HCT116 (cell line): ENCODE measurements around the gene ACBD5. TPM values are rescaled to one million over a fixed set of nuclear protein-coding genes. Genes with fewer than 3 reads are reported as not detected.

Experiments used
- ATAC-seq: fragments of 200-7000 bp; cut with Tn5 transposase; 2 replicates; pipeline ENCODE4 v1.9.1; 2020; ENCODE audit warnings: mild to moderate bottlenecking, moderate library complexity
- BruUV-seq: library from RNA; stranded (reverse); fragments of 400-500 nt; replicated peaks from 2 replicates; lab custom pipeline; 2021; lab: Mats Ljungman, UMichigan
- CTCF ChIA-PET: fragments of 300-600 bp; sonication (Branson Sonifier 250); formaldehyde crosslinking; loops from one replicate; lab custom pipeline; 2021; ENCODE audit warnings: antibody characterized with exemption; lab: Charles Lee
- POLR2A ChIA-PET: fragments of 300-600, 350-600 bp; sonication (Branson Sonifier 250); formaldehyde crosslinking; loops from one replicate; lab custom pipeline; 2021; ENCODE audit warnings: antibody characterized with exemption; lab: Charles Lee
- RAD21 ChIA-PET, 2 experiments: fragments of 300-600 bp; sonication (Branson Sonifier 250); formaldehyde crosslinking; loops; one replicate each; lab custom pipeline; 2023; ENCODE audit warnings: low total read pairs in 2 of 2; ENCODE audit not compliant: uncharacterized antibody in 2 of 2, unreplicated experiment in 2 of 2, low non-redundant PET in 1 of 2; lab: Charles Lee
- DNase-seq: peaks from one replicate; pipeline ENCODE4 v3.0.0-alpha.2; 2010; ENCODE audit warnings: low read depth, low spot score
- H2AFZ ChIP-seq: fragments of 200-600 bp; shearing (Covaris generic), sonication (generic); 2 replicates; pipeline ENCODE4 v1.6.1; 2017; ENCODE audit warnings: low read depth, mixed run types, mixed read lengths, antibody characterized with exemption, low read length; ENCODE audit not compliant: poor library complexity, severe bottlenecking
- H3K27ac ChIP-seq: 2 replicates; pipeline ENCODE4 v1.5.1; 2012; ENCODE audit warnings: low read depth, low read length
- H3K27me3 ChIP-seq: fragments of 200-600 bp; sonication (generic); 2 replicates; pipeline ENCODE4 v1.6.1; 2016; ENCODE audit warnings: mixed run types, low read length, mixed read lengths; ENCODE audit not compliant: insufficient read depth
- H3K36me3 ChIP-seq, 2 experiments: fragments of 200-500 bp in 1 of 2; fragments of 200-600 bp in 1 of 2; sonication (Bioruptor generic) in 1 of 2; sonication (generic) in 1 of 2; 2 replicates each; pipeline versions ENCODE4 v1.5.1 to v1.6.1; 2014 to 2016; ENCODE audit warnings: low read length in 2 of 2, inconsistent platforms in 1 of 2, mixed read lengths in 1 of 2, mixed run types in 1 of 2; ENCODE audit not compliant: insufficient read depth in 2 of 2, control insufficient read depth in 1 of 2
- H3K4me1 ChIP-seq, 2 experiments: fragments of 200-600 bp in 1 of 2; sonication (generic) in 1 of 2; 2 replicates each; pipeline versions ENCODE4 v1.5.1 to v1.6.1; 2012 to 2017; ENCODE audit warnings: low read length in 2 of 2, inconsistent platforms in 1 of 2, mild to moderate bottlenecking in 1 of 2, mixed read lengths in 1 of 2, mixed run types in 1 of 2, moderate library complexity in 1 of 2; ENCODE audit not compliant: insufficient read depth in 2 of 2, control insufficient read depth in 1 of 2
- H3K4me2 ChIP-seq: fragments of 200-600 bp; sonication (generic); 2 replicates; pipeline ENCODE4 v1.6.1; 2017; ENCODE audit warnings: mixed run types, low read length, mixed read lengths
- H3K4me3 ChIP-seq, 2 experiments: fragments of 200-600 bp in 1 of 2; sonication (generic) in 1 of 2; replicated peaks in 1 of 2; 2 replicates each; pipeline ENCODE4 v1.5.1; 2011 to 2016; ENCODE audit warnings: low read length in 2 of 2, control low read depth in 1 of 2, low read depth in 1 of 2, mild to moderate bottlenecking in 1 of 2, mixed read lengths in 1 of 2, mixed run types in 1 of 2
- H3K79me2 ChIP-seq: fragments of 200-600 bp; sonication (generic); 2 replicates; pipeline ENCODE4 v1.6.1; 2017; ENCODE audit warnings: mild to moderate bottlenecking, mixed run types, low read length, moderate library complexity, mixed read lengths; ENCODE audit not compliant: insufficient read depth
- H3K9ac ChIP-seq: fragments of 200-600 bp; sonication (generic); 2 replicates; pipeline ENCODE4 v1.6.1; 2016; ENCODE audit warnings: low read length, mixed read lengths
- H3K9me2 ChIP-seq: fragments of 200-600 bp; sonication (generic), shearing (Covaris generic); 2 replicates; pipeline ENCODE4 v1.6.1; 2017; ENCODE audit warnings: mixed run types, mild to moderate bottlenecking, moderate library complexity; ENCODE audit not compliant: insufficient read depth
- H3K9me3 ChIP-seq, 2 experiments: fragments of 200-500 bp in 1 of 2; fragments of 200-600 bp in 1 of 2; sonication (Bioruptor generic) in 1 of 2; sonication (generic) in 1 of 2; 2 replicates each; pipeline ENCODE4 v1.6.1; 2014 to 2017; ENCODE audit warnings: low read length in 2 of 2, mixed read lengths in 2 of 2, inconsistent platforms in 1 of 2, low read depth in 1 of 2, mild to moderate bottlenecking in 1 of 2, mixed run types in 1 of 2, moderate library complexity in 1 of 2; ENCODE audit not compliant: control insufficient read depth in 1 of 2, insufficient read depth in 1 of 2
- H4K20me1 ChIP-seq: fragments of 200-600 bp; sonication (generic), shearing (Covaris generic); 2 replicates; pipeline ENCODE4 v1.6.1; 2017; ENCODE audit warnings: mixed run types, mild to moderate bottlenecking, moderate library complexity; ENCODE audit not compliant: insufficient read depth
- CBX3 ChIP-seq: IDR thresholded peaks from 2 replicates; pipeline ENCODE4 v1.6.1; 2012; ENCODE audit warnings: low read depth
- CEBPB ChIP-seq: IDR thresholded peaks from 2 replicates; pipeline ENCODE4 v1.6.1; 2012; ENCODE audit warnings: low read depth
- CTCF ChIP-seq, 3 experiments: fragments of 200-600 bp in 1 of 3; sonication (generic) in 1 of 3; IDR thresholded peaks in 2 of 3; conservative IDR thresholded peaks in 1 of 3; 2 replicates each; pipeline ENCODE4 v1.5.1; 2012 to 2017; ENCODE audit warnings: low read depth in 2 of 3, low read length in 2 of 3, antibody characterized with exemption in 1 of 3, borderline replicate concordance in 1 of 3, control low read depth in 1 of 3, mild to moderate bottlenecking in 1 of 3, mixed read lengths in 1 of 3, mixed run types in 1 of 3, moderate library complexity in 1 of 3; ENCODE audit not compliant: insufficient read depth in 1 of 3
- EGR1 ChIP-seq: IDR thresholded peaks from 2 replicates; pipeline ENCODE4 v1.6.1; 2012; ENCODE audit warnings: low read depth
- ELF1 ChIP-seq: IDR thresholded peaks from 2 replicates; pipeline ENCODE4 v1.6.1; 2012; ENCODE audit warnings: low read depth, borderline replicate concordance
- EZH2phosphoT487 ChIP-seq: fragments of 200-600 bp; IDR thresholded peaks from 2 replicates; pipeline ENCODE4 v1.6.1; 2018; ENCODE audit warnings: antibody characterized with exemption, borderline replicate concordance
- FOSL1 ChIP-seq: IDR thresholded peaks from 2 replicates; pipeline ENCODE4 v1.6.1; 2012; ENCODE audit warnings: low read depth
- JUND ChIP-seq: IDR thresholded peaks from 2 replicates; pipeline ENCODE4 v1.6.1; 2012
- MAX ChIP-seq: IDR thresholded peaks from 2 replicates; pipeline ENCODE4 v1.6.1; 2012
- POLR2A ChIP-seq: IDR thresholded peaks from 2 replicates; pipeline ENCODE4 v1.7.0; 2011; ENCODE audit warnings: borderline replicate concordance; ENCODE audit not compliant: insufficient read depth, insufficient read length; ENCODE audit errors: extremely low read depth
- POLR2AphosphoS5 ChIP-seq: IDR thresholded peaks from 2 replicates; pipeline ENCODE4 v1.6.1; 2011; ENCODE audit warnings: mild to moderate bottlenecking, low read depth, low read length, moderate library complexity
- RAD21 ChIP-seq: IDR thresholded peaks from 2 replicates; pipeline ENCODE4 v1.6.1; 2012; ENCODE audit warnings: low read depth, mild to moderate bottlenecking
- SRF ChIP-seq: IDR thresholded peaks from 2 replicates; pipeline ENCODE4 v1.6.1; 2012; ENCODE audit warnings: low read depth
- YY1 ChIP-seq: IDR thresholded peaks from 2 replicates; pipeline ENCODE4 v1.6.1; 2011; ENCODE audit warnings: low read length, low read depth, moderate library complexity, mild to moderate bottlenecking; ENCODE audit not compliant: insufficient replicate concordance; ENCODE audit errors: extremely low read depth
- ZBTB33 ChIP-seq: IDR thresholded peaks from 2 replicates; pipeline ENCODE4 v1.6.1; 2011; ENCODE audit warnings: mild to moderate bottlenecking, low read length, moderate library complexity; ENCODE audit not compliant: insufficient replicate concordance; ENCODE audit errors: extremely low read depth
- ZFX ChIP-seq: fragments of 450-650 bp; IDR thresholded peaks from 2 replicates; pipeline ENCODE4 v1.6.1; 2017
- ZNF274 ChIP-seq: fragments of 200-500 bp; sonication (Bioruptor generic); IDR thresholded peaks from 2 replicates; pipeline ENCODE4 v1.6.1; 2014; ENCODE audit warnings: mild to moderate bottlenecking, low read depth, low read length, inconsistent platforms
- intact Hi-C: fragments of 100-400 bp; cut with micrococcal nuclease; formaldehyde crosslinking; loops from 2 replicates; pipeline ENCODE4 v1.10.0; 2022
- total RNA-seq: library from RNA; stranded (reverse); gene quantifications from one replicate; pipeline ENCODE4 v1.2.1, GENCODE V29; 2021; ENCODE audit not compliant: unreplicated experiment

The ACBD5 gene
- total RNA-seq, 1 experiment from 2014 or later, result 19.5 TPM

- ChIA-PET CTCF (no interaction called here), RAD21 (no interaction called here), POLR2A (no interaction called here)
- H3K4me3 ChIP-seq, result no peak overlapping the region
- ATAC-seq, result no peak
- H3K27me3 ChIP-seq, result no peaks in the 10 kb centered on the region
- no peaks in the 10 kb centered on the region for H3K36me3 ChIP-seq
- no peak overlapping the region for H3K27ac ChIP-seq
- no peaks in the 10 kb centered on the region for H3K9me3 ChIP-seq
- intact Hi-C loops, result no loop called here
- no peak overlapping the region for H3K9ac ChIP-seq
- H3K9me2 ChIP-seq, result no peaks in the 10 kb centered on the region
- no TSS peak for BruUV-seq
- H3K4me2 ChIP-seq, result no peak overlapping the region
- no peak overlapping the region for H2AFZ ChIP-seq
- no peak for DNase-seq
- H4K20me1 ChIP-seq, result no peaks in the 10 kb centered on the region
- TF ChIP-seq EGR1 (no peak), YY1 (no peak), RAD21 (no peak), CEBPB (no peak), CBX3 (no peak), ELF1 (no peak), POLR2A (no peak), FOSL1 (no peak), POLR2AphosphoS5 (no peak), ZFX (no peak), ZNF274 (no peak), MAX (no peak)
- H3K4me1 ChIP-seq, result peaks cover 2 to 23% of the 10 kb centered on the region in 2 experiments; a peak in 3 of 4 replicates
- H3K79me2 ChIP-seq, result peaks cover 5% of the 10 kb centered on the region; the same call in 1 of the 2 replicates
Observed at GRCh38 chr10:27248215-27248614, 7.6 kb upstream of the ACBD5 start.

- H3K4me2 ChIP-seq, result no peak overlapping the region
- no TSS peak for BruUV-seq
- H3K79me2 ChIP-seq, result peaks cover 5% of the 10 kb centered on the region; the same call in 1 of the 2 replicates
- DNase-seq (no peak), ATAC-seq (no peak)
- H2AFZ ChIP-seq, result no peak overlapping the region
- intact Hi-C loops, result no loop called here
- no peaks in the 10 kb centered on the region for H4K20me1 ChIP-seq
- no peaks in the 10 kb centered on the region for H3K36me3 ChIP-seq
- H3K27me3 ChIP-seq, result no peaks in the 10 kb centered on the region
- ChIA-PET POLR2A (no interaction called here), RAD21 (no interaction called here), CTCF (no interaction called here)
- H3K4me1 ChIP-seq, result peaks cover 3 to 30% of the 10 kb centered on the region in 2 experiments; a peak in 3 of 4 replicates
- H3K9me3 ChIP-seq, result no peaks in the 10 kb centered on the region
- no peaks in the 10 kb centered on the region for H3K9me2 ChIP-seq
- no peak overlapping the region for H3K9ac ChIP-seq
- H3K27ac ChIP-seq, result no peak overlapping the region
- H3K4me3 ChIP-seq, result no peak overlapping the region
- no peak for TF ChIP-seq ZFX
- no peak for TF ChIP-seq FOSL1
- no peak for TF ChIP-seq EZH2phosphoT487
- TF ChIP-seq POLR2AphosphoS5, result no peak
- no peak for TF ChIP-seq RAD21
- TF ChIP-seq CTCF (IDR thresholded peaks at IDR 0.05 in 2 of 3, conservative IDR thresholded peaks at IDR 0.05 in 1 of 3; ENCODE audit: borderline replicate concordance in 1 of 3, insufficient read depth in 1 of 3, low read depth in 2 of 3, low read length in 2 of 3), result no peak
- TF ChIP-seq POLR2A, result no peak
- TF ChIP-seq MAX, result no peak
- TF ChIP-seq EGR1, result no peak
- TF ChIP-seq SRF, result no peak
- TF ChIP-seq ELF1, result no peak
- no peak for TF ChIP-seq ZNF274
- TF ChIP-seq ZBTB33, result no peak
- no peak for TF ChIP-seq JUND
Observed at GRCh38 chr10:27247441-27247840, 6.8 kb upstream of the ACBD5 start.
